Amniotic stem cell (primary cell): ENCODE results near the gene ZC2HC1C.
A peak's percentile ranks its signal among the peaks of the same experiment; 100 is the strongest.
"Not testable (repeated sequence)": the region's sequence is repeated elsewhere in the genome, so short reads cannot be mapped to it uniquely, and the experiment has no call there.

Experiments
- DNase-seq: peaks from one replicate; lab custom pipeline; 2025; lab: John Stamatoyannopoulos, UW

The ZC2HC1C gene

DNA sequence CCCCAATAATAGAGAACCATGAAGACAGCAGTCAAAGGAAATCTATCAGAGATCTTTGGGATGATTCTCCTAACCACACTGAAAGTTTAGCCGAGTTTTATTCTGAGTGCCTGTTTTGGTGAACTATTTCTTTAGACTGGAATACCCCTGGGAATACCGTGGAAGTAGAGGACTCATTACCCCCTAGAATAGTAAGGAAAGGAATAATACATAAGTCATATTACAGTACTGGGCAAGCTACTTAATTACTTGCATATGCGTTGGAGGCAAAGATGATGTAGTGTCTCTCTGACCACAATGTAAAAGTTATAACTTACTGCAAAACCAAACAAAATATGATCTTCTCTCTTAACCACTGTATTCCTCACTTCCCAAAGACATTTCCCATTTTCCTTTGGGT is 25.5 kb downstream of the ZC2HC1C start:
- no peak for DNase-seq

DNA sequence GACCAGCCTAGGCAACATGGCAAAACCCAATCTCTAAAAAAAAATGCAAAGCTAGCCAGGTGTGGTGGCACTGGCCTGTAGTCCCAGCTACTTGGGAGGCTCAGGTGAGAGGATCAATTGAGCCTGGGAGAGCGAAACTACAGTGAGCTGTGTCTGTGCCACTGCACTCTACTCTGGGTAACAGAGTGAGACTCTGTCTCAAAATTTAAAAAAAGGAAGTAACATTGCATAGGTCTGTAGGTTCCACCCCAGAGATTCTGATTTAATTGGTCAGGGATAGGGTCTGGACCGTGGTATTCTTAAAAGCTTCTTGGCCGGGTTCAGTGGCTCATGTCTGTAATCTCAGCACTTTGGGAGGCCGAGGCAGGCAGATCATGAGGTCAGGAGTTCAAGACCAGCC is 26.2 kb downstream of the ZC2HC1C start:
- no peak for DNase-seq

DNA sequence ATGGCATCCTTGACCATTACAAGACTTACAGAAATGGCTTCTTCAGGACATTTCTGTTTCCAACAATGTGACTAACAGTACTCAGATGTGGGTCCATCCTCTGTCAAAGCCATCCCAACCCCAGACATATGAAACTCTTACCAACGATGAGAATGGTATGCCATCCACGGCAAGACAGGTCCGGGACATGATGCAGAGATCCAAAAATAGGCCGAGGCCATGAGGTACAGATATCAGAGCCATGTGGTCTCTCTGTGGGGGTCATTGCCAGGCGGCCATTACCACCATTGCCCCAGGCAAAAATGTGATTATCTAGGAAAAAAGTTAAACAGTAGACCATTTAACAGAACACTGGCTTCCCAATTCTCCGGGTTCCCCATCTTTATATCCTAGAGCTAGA is 27.5 kb downstream of the ZC2HC1C start:
- DNase-seq, result no peak

DNA sequence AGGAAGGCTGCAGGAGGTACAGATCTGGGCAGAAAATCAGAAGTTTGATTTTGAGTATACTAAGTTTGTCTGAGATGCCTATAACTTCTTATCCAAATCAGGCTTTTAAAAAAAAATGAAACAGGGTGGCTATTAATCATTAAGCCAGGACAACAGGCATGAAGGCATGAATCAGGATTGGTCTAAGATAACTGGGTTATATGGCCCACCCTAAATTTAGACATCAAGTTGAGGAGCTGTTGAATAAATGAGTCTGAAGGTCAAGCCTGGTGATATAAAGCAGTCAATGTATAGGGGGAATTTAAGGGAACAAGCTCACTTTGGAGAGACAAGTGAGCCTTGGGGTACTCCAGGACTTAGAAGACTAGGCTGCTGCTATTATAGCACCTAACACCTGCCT is 28.8 kb downstream of the ZC2HC1C start:
- DNase-seq, result no peak

DNA sequence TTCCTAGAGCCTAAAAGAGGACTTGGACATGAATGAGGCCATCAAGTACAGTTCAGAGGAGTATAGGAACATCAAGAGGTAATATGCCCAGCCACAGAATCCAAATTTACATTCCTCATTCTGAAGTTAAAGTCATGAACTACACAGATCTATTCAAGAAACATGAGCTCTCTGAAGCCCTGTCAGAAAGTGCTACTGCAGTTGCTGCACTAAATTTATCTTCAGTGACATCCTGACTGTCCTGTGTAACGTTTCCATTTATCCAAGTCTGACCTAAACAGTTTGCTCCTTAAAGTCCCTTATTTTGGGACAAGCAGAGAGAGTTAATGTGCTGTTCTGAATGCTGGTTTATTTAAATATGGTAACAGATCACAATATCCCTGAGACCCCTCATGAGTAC is 29.2 kb downstream of the ZC2HC1C start:
- DNase-seq, result no peak

DNA sequence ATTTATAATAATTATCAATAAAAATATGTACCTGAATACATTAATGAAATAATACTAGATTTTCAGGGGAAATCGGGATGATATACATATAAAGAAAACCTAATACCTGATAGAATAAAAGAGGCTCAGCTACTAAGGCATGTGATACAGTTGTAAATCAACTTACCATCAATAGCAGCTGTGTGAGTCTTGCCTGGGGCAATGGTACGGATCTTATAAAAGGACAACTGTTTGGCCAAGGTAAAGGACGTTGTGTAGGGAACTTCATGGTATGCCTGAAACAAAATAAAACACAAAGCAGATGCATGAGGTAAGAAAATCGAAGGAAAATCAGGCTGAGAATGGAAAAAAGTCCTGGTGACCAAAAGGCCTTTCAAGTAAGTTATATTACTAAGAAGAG is 32.0 kb downstream of the ZC2HC1C start:
- DNase-seq, result no peak

DNA sequence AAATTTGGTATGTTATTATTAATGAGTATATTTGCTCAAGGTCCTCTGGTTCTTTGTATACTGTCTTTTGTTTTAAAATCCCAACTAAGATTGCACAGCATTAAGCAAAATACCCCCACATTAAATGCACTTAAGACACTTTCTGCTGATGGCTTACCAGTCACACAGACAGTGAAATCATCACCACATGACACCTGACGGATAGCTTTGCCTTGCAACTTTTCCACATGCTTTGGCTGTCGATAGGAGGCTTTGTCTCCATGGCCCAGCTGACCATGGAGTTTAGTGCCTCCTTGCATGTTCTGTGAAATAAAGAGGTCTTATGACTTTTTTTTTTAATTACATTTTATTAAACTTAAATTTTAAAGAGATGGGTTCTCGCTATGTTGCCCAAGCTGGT is 37.7 kb downstream of the ZC2HC1C start:
- no peak for DNase-seq

DNA sequence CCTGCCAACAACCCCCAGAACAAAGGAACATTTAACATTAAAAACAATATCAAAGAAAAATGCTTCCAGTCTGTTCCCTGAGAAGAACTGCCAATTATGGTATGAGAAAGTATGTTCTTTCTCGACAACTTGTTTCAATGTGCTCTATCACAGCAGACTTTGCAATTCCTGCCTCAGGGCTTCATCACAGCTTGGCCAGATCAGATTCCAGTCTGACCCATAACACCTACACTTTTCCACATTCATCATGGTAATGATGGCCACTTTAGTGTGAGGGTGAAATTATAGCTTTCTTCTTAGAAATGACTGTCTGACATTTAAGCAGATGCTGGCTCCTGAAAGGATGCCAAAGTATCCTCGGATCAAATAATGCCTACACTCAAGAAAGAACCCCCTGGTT is 40.4 kb downstream of the ZC2HC1C start:
- no peak for DNase-seq

DNA sequence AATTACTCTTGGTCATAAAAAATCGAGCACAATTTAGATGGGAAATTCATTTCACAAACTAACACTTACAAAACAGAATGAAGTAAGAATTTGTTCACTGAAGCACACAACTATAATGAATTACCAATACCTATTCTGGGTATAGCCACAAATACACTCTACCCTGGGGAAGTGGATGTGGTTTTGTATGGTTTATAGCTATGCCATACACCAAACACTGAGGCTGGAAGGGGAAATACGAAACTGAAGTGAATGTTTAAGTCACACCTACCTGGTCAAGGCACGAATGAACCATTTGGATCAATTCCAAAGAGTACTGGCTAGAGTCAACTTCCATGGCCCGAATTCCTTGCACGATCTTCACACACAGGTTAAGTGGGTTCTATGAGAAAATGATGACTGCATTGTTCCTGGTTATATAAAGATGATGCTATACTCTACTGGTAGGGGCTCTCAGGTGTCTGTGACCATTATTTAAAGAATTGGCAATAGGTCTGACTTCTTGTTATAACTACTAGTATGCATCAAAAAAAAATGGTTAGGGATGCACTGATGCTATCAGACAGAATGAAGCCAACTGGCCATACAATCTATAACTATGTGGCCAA is 44.6 kb downstream of the ZC2HC1C start:
- no peak for DNase-seq

DNA sequence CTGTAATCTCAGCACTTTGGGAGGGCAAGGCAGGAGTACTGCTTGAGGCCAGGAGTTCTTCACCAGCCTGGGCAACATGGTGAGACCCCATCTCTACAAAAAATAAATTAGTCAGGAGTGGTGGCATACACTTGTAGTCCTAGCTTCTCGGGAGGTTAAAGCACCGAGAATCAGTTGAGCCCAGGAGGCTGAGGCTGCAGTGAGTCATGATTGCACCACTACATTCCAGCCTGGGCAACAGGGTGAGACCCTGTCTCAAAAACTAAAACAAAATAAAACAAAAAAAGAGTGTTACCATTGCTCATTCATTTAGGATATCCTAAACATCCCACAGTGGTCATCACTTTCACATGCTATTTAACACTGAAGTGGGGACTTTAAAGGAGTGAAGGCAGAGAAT is 49.6 kb downstream of the ZC2HC1C start:
- no peak for DNase-seq

DNA sequence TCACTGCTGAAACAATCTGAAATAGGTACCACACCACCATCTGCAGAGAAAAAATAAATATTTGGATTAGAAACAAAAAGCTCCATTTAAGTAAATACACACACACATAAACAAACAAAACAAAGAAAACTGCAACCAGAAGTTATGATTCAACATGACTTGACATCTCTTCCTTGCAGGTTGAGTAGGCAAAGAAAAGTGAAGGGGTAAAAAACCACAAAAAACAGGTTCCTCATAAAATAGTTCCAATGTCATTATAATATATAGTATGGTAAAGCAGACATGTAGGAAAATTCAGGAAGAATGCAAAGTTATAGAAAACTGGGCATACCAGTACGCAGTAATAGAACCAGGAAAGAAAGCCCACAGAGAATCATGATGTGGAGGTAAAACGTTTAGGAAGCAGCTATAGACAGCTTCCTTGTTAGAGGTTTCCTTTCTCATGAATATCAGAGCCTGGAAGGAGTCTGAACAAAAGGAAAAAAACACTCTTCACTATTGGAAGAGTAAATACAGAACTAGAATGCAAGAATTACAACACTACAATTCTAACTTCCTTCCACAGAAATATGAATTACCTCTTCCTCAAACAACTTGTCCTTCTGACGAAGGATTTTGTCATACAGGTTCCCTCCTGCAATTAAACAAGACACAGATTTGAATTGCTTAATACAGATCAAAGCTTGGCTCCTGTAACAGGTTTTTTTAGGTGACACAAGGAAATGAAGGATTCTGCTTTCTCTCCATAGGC is 51.3 kb downstream of the ZC2HC1C start:
- DNase-seq, result no peak

DNA sequence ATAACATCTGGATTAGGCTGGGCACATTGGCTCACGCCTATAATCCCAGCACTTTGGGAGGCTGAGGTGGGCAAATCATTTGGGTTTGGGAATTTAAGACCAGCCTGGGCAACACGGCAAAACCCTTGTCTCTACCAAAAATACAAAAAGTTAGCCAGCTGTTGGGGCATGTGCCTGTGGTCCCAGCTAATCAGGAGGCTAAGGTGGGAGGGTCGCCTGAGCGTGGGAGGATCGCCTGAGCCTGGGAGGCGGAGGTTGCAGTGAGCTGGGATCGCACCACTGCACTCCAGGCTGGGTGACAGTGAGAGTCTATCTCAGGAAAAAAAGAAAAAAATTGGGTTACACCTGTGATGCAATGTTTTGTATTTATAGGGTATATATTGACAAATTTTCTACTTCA is 52.1 kb downstream of the ZC2HC1C start:
- DNase-seq, result no peak

DNA sequence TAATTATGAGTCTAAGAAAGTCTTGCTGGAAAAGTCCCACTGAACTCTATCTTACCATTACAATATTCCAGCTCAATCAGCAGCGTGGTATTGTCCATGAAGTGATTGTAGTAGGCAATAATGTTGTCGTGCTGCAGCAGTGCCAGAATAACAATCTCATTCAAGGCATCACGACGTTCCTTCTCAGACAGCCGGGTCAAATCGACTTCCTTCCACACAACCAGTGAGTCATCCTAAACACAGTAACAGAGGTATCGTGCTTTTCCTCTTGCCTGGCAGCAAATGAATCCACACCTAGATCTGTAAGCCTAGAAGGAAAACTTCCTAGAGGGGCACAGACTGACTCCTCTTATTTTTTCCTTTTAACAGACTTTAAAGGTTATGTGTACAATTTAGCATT is 54.5 kb downstream of the ZC2HC1C start:
- no peak for DNase-seq

DNA sequence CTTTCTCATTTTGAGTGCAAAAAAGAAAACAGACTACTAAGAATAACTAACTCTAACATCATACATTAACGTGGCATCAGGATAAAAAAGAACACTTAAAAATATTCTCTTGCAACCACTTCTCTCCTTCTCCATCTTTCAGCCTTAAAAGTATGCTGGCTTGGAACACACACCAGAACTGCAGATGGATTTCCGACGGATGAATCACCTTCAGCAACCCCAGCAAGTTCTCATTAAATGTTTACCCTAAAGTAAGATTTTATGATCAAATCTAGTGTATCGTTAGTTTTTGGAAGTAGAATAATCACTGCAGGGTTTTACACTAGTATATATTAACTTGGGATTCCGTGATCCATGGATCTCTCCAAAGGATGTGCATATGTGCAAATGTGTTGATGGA is 56.2 kb downstream of the ZC2HC1C start:
- DNase-seq, result no peak

DNA sequence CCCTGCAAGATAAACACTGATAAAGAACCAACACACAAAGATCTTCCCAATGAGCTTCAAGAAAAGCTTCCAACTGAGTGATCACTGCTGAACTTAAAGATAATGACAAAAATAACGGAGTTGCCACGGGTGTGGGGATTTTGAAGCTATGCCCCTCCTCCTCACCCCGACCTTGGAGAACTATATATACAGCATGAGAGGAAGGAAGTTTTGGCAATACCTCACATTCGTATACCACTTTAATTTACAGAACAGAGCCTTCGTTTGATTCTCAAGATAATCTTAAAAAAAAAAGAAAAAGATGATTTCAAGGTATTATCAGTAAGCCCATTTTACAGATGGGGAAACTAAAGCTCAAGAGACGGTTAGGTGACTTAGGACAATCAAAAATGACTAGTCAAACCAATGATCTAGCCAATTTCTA is 56.7 kb downstream of the ZC2HC1C start:
- DNase-seq, result no peak

DNA sequence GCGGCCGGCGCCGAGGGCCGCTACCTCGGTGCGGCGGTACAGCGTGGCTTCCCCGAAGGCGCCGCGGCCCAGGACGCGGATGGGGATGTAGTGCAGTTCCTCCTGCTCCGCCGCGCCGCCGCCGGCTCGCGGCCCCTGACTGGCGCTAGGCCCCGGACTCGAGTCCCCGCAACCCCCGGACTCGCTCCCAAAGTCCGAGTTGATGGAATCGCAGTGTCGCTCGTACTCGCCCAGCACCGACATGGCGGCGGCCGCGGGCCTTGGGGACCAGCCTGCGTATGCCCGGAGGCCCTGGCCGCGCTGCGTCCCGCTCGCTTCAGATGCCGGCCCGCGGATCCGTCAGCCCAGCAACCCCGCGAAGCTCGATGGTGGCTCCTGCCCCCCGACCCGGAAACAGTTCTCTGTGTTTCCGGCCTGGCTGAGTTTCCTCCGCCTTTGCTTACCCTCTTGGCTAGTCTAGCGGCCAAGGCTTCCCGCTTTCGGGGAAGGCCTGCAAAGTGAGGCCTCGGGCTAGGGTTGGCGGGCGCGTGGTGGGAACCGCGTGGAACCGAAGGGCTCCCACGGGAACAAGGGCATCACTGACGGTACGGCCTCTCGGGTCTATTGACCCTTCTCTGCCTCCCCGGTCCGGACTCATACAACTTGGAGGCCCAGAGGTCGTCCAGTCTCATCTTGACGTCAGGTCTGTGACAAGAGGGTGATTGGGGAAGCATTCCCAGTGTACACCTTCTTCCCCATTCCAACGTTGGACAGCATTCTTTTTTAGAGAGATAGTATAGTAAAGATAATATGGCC is 57.4 kb downstream of the ZC2HC1C start, which contains the start of gene NEK9:
TSS of gene NEK9 (minus strand) at position 370 of the 795 bp plus-strand sequence. CDS start at position 243, 127 bp downstream.
- peak; percentile 50 for DNase-seq

DNA sequence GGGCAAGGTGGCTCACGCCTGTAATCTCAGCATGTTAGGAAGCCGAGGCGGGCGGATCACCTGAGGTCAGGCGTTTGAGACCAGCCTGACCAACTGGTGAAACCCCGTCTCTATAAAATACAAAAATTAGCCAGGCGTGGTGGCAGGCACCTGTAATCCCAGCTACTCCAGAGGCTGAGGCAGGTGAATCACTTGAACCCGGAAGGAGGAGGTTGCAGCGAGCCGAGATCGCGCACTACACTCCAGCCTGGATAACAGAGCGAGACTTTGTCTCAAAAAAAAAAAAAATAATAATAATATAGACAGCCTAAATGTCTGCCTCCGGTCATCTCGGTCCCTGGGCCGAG is 58.0 kb downstream of the ZC2HC1C start:
- not testable (repeated sequence) for DNase-seq

DNA sequence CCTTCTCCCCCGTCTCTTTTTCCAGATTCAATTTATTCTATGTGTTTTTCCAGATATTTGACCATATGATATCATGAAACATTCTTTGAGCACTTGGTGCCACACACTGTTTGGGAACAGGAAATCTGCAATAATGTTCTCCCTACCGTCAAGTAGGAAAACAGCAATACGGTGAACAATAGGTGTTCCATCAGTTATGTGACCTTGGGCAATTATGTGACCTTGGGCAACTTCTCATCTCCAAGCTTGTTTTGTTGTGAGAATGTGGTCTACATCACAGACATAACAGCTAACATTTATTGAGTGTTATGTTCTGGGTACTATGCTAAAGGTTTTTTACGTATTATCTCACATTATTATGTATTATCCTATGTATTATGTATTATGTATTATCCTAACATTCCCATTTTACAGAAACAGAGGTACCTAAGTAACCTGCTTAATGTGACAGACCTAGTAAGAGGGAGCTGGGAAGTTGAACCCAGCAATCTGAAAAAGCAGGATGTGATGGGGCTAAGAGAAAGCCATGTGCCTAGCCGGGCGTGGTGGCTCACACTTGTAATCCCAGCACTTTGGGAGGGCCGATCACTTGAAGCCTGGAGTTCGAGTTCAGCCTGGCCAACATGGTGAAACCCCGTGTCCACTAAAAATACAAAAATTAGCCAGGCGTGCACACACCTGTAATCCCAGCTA is 58.6 kb downstream of the ZC2HC1C start:
- DNase-seq, result no peak

DNA sequence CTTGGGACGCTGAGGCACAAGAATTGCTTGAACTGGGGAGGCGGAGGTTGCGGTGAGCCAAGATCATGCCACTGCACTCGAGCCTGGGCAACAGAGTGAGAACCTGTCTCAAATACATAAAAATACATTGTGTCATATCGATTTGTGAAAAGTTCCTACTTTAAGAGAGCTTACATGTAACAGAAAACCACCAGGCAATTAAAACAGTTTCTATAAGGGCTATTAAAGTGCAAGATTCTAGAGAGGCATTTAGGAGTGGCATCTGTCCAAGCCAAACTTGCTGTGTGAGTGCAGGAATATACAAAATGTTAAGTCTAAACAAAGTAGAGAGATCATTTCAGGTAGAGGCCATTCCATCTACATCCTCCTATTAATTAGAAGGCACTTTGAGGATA is 59.2 kb downstream of the ZC2HC1C start:
- no peak for DNase-seq
